ENCODE data around the gene TMEM131L. TPM values are rescaled to one million over a fixed set of nuclear protein-coding genes. Genes with fewer than 3 reads are reported as not detected.

Gene TMEM131L
- total RNA-seq, 6 experiments from 2014 or later, result 7.7 to 8.9 (median 8.0) TPM

GRCh38 chr4:153533387-153533786 is 67.2 kb downstream of the TMEM131L start:
- Mint-ChIP-seq H3K27ac (no peak overlapping the region), H3K27me3 (ENCODE audit: insufficient read depth) (peaks cover 2% of the 10 kb centered on the region; the same call in 1 of the 2 replicates), H3K4me3 (no peak overlapping the region), H3K9me3 (no peaks in the 10 kb centered on the region), H3K36me3 (ENCODE audit: low read depth) (no peaks in the 10 kb centered on the region), H3K4me1 (ENCODE audit: low read depth) (peaks cover 15% of the 10 kb centered on the region)
- DNase-seq, result no peak
- TF ChIP-seq CTCF (IDR thresholded peaks at IDR 0.05), result no peak

- H3K27me3 Mint-ChIP-seq (ENCODE audit: insufficient read depth), result peaks cover 2% of the 10 kb centered on the region; the same call in 1 of the 2 replicates
- H3K36me3 Mint-ChIP-seq (ENCODE audit: low read depth), result no peaks in the 10 kb centered on the region
- peak overlapping the region; percentile 38 for H3K27ac Mint-ChIP-seq
- no peak for TF ChIP-seq CTCF (IDR thresholded peaks at IDR 0.05)
- no peaks in the 10 kb centered on the region for H3K9me3 Mint-ChIP-seq
- no peak overlapping the region for H3K4me3 Mint-ChIP-seq
- H3K4me1 Mint-ChIP-seq (ENCODE audit: low read depth), result peaks cover 26% of the 10 kb centered on the region
- no peak for DNase-seq
Observed at GRCh38 chr4:153534792-153535629, 68.9 kb downstream of the TMEM131L start.

- peaks cover 35% of the 10 kb centered on the region for H3K4me1 Mint-ChIP-seq (ENCODE audit: low read depth)
- no peaks in the 10 kb centered on the region for H3K9me3 Mint-ChIP-seq
- H3K27me3 Mint-ChIP-seq (ENCODE audit: insufficient read depth), result peaks cover 2% of the 10 kb centered on the region; the same call in 1 of the 2 replicates
- peak; percentile 51 for DNase-seq
- H3K27ac Mint-ChIP-seq, result peak overlapping the region; percentile 80
- H3K4me3 Mint-ChIP-seq, result peak overlapping the region; percentile 37
- H3K36me3 Mint-ChIP-seq (ENCODE audit: low read depth), result no peaks in the 10 kb centered on the region
- TF ChIP-seq CTCF (IDR thresholded peaks at IDR 0.05), result no peak; the same call in 1 of the 2 replicates
Observed at GRCh38 chr4:153535772-153536513, 69.8 kb downstream of the TMEM131L start.

- peaks cover 51% of the 10 kb centered on the region for H3K4me1 Mint-ChIP-seq (ENCODE audit: low read depth)
- H3K9me3 Mint-ChIP-seq, result no peaks in the 10 kb centered on the region
- no peak overlapping the region for H3K4me3 Mint-ChIP-seq
- no peak for DNase-seq
- H3K36me3 Mint-ChIP-seq (ENCODE audit: low read depth), result no peaks in the 10 kb centered on the region; the same call in 1 of the 2 replicates
- peaks cover 2% of the 10 kb centered on the region; the same call in 1 of the 2 replicates for H3K27me3 Mint-ChIP-seq (ENCODE audit: insufficient read depth)
- H3K27ac Mint-ChIP-seq, result no peak overlapping the region
- TF ChIP-seq CTCF (IDR thresholded peaks at IDR 0.05), result no peak
Observed at GRCh38 chr4:153537493-153537960, 71.4 kb downstream of the TMEM131L start.

- no peak for TF ChIP-seq CTCF (IDR thresholded peaks at IDR 0.05)
- no peak for DNase-seq
- Mint-ChIP-seq H3K36me3 (ENCODE audit: low read depth) (no peaks in the 10 kb centered on the region; the same call in 1 of the 2 replicates), H3K4me1 (ENCODE audit: low read depth) (peaks cover 53% of the 10 kb centered on the region), H3K4me3 (peak overlapping the region; percentile 53), H3K27ac (no peak overlapping the region), H3K9me3 (no peaks in the 10 kb centered on the region), H3K27me3 (ENCODE audit: insufficient read depth) (peaks cover 2% of the 10 kb centered on the region; the same call in 1 of the 2 replicates)
Observed at GRCh38 chr4:153538487-153539357, 72.6 kb downstream of the TMEM131L start.

Data from HFFc6 (cell line).